IMR-90 (cell line): ENCODE results near the gene MEOX2.

Experiments used
- POLR2A ChIP-seq: IDR thresholded peaks from 2 replicates; pipeline ENCODE4 v1.6.1; 2012; ENCODE audit warnings: mild to moderate bottlenecking, low read depth, low read length
- RFX5 ChIP-seq: IDR thresholded peaks from 2 replicates; pipeline ENCODE4 v1.8.0; 2012; ENCODE audit warnings: low read depth, mild to moderate bottlenecking, low read length, moderate library complexity
- TF ChIP-seq, protein P1 (sequence below): conservative IDR thresholded peaks from 2 replicates; pipeline ENCODE4 v1.5.1; 2012; ENCODE audit warnings: mild to moderate bottlenecking, low read depth, low read length, improper control_type of control experiment

DNA sequence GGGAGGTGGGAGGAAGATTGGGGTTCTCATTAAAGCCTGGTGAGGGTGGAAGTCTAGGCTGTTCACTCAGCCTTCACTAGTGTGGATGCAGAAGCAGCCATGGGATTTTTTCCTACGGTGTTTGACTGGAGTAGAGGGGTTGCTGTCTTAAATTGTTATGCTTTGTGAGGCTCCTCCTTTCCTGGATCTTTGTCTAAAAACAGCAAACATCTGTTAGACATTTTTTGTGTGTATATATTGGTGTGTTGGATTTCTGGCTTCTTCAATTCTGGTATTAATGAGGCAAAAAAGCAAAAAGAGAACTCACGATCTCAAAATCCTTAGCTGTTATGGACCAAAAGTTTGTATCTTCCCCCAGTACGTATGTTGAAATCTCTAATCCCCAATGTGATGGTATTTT, 28.2 kb downstream of the MEOX2 start:
- TF ChIP-seq POLR2A (no peak), RFX5 (no peak)
- TF ChIP-seq, protein P1, sequence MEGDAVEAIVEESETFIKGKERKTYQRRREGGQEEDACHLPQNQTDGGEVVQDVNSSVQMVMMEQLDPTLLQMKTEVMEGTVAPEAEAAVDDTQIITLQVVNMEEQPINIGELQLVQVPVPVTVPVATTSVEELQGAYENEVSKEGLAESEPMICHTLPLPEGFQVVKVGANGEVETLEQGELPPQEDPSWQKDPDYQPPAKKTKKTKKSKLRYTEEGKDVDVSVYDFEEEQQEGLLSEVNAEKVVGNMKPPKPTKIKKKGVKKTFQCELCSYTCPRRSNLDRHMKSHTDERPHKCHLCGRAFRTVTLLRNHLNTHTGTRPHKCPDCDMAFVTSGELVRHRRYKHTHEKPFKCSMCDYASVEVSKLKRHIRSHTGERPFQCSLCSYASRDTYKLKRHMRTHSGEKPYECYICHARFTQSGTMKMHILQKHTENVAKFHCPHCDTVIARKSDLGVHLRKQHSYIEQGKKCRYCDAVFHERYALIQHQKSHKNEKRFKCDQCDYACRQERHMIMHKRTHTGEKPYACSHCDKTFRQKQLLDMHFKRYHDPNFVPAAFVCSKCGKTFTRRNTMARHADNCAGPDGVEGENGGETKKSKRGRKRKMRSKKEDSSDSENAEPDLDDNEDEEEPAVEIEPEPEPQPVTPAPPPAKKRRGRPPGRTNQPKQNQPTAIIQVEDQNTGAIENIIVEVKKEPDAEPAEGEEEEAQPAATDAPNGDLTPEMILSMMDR, result no peak
